T-cell (primary cell): ENCODE measurements around the gene PSD4. TPM values are rescaled to one million over a fixed set of nuclear protein-coding genes. Genes with fewer than 3 reads are reported as not detected.

Source experiments
- ATAC-seq, 4 experiments: fragments of 200-7000 bp in 3 of 4; fragments of 150-1000 bp in 1 of 4; cut with Tn5 transposase; replicated peaks in 1 of 4; 1 replicate in 3 of 4; 2 replicates in 1 of 4; pipeline ENCODE4 v1.10.0; 2021; ENCODE audit warnings: moderate library complexity in 3 of 4, mild to moderate bottlenecking in 2 of 4, moderate number of reproducible peaks in 1 of 4
- CTCF ChIA-PET, 2 donors: fragments of 300-600 bp; sonication (Branson Sonifier 250); formaldehyde crosslinking; loops; one replicate each; lab custom pipeline; 2022; ENCODE audit warnings: antibody characterized with exemption in 2 of 2; lab: Charles Lee
- POLR2A ChIA-PET, 2 donors: fragments of 300-600 bp; sonication (Branson Sonifier 250); formaldehyde crosslinking; loops; one replicate each; lab custom pipeline; 2022; ENCODE audit warnings: antibody characterized with exemption in 2 of 2; lab: Charles Lee
- DNase-seq, 35 experiments: peaks; one replicate each; pipeline versions ENCODE4 v3.0.0 to v3.0.0-alpha.2; 2013 to 2023
- H3K27ac ChIP-seq: one replicate; pipeline ENCODE4 v1.5.1; 2013; ENCODE audit warnings: low read length
- H3K27me3 ChIP-seq, 2 experiments: replicated peaks in 1 of 2; 1 replicate in 1 of 2; 2 replicates in 1 of 2; pipeline versions ENCODE4 v1.6.1 to v1.7.0; 2013; ENCODE audit warnings: low read length in 1 of 2, mixed read lengths in 1 of 2; ENCODE audit not compliant: control insufficient read depth in 2 of 2, insufficient read depth in 2 of 2; ENCODE audit errors: extremely low read depth in 1 of 2
- H3K36me3 ChIP-seq, 2 donors: 1 replicate in 1 of 2; 2 replicates in 1 of 2; pipeline versions ENCODE4 v1.6.1 to v1.7.0; 2013; ENCODE audit warnings: low read length in 1 of 2; ENCODE audit not compliant: control insufficient read depth in 2 of 2, insufficient read depth in 1 of 2; ENCODE audit errors: extremely low read depth in 1 of 2
- H3K4me1 ChIP-seq, 2 experiments: 1 replicate in 1 of 2; 2 replicates in 1 of 2; pipeline versions ENCODE4 v1.6.1 to v1.7.0; 2013; ENCODE audit warnings: low read length in 2 of 2, mixed read lengths in 1 of 2; ENCODE audit not compliant: insufficient read depth in 2 of 2, control insufficient read depth in 1 of 2; ENCODE audit errors: extremely low read depth in 1 of 2
- H3K4me3 ChIP-seq, 2 donors: 1 replicate in 1 of 2; 2 replicates in 1 of 2; pipeline versions ENCODE4 v1.5.1 to v1.7.0; 2013; ENCODE audit warnings: mild to moderate bottlenecking in 2 of 2, low read length in 1 of 2, moderate library complexity in 1 of 2; ENCODE audit not compliant: control insufficient read depth in 1 of 2; ENCODE audit errors: extremely low read depth in 1 of 2
- H3K9me3 ChIP-seq: 2 replicates; pipeline ENCODE4 v1.7.0; 2013
- H3K27ac Mint-ChIP-seq, 2 donors: one replicate each; pipeline ENCODE4 v1.8.0; 2020 to 2021; ENCODE audit warnings: mild to moderate bottlenecking in 2 of 2, mixed read lengths in 2 of 2
- H3K27me3 Mint-ChIP-seq, 2 donors: one replicate each; pipeline ENCODE4 v1.8.0; 2021 to 2022; ENCODE audit warnings: mixed read lengths in 2 of 2
- H3K36me3 Mint-ChIP-seq: one replicate; pipeline ENCODE4 v1.8.0; 2021; ENCODE audit warnings: mixed read lengths
- H3K4me1 Mint-ChIP-seq, 3 donors: one replicate each; pipeline ENCODE4 v1.8.0; 2020 to 2022; ENCODE audit warnings: mixed read lengths in 3 of 3, mild to moderate bottlenecking in 1 of 3
- H3K4me3 Mint-ChIP-seq, 3 donors: one replicate each; pipeline ENCODE4 v1.8.0; 2020 to 2022; ENCODE audit warnings: mild to moderate bottlenecking in 3 of 3, mixed read lengths in 3 of 3, moderate library complexity in 3 of 3
- H3K9me3 Mint-ChIP-seq, 3 donors: one replicate each; pipeline ENCODE4 v1.8.0; 2020 to 2022; ENCODE audit warnings: mixed read lengths in 3 of 3
- WGBS: methylation state at CpG from one replicate; pipeline ENCODE4 v1.1.5; 2013; ENCODE audit warnings: missing lambda C conversion rate; ENCODE audit not compliant: insufficient coverage; 5-methylcytosine and 5-hydroxymethylcytosine counted together
- total RNA-seq, 35 experiments: library from RNA in 6 of 35; stranded (reverse) in 6 of 35; fragments of 120-200 nt in 1 of 35; gene quantifications; one replicate each; pipeline versions ENCODE4 v1.2.1 to v1.2.4 and lab custom pipeline; 2013 to 2026

The PSD4 gene
- total RNA-seq, 5 donors from 2014 or later (not counting 1 experiment from before 2014, with no cell fraction given) = 145 to 217 (median 150) TPM

DNA sequence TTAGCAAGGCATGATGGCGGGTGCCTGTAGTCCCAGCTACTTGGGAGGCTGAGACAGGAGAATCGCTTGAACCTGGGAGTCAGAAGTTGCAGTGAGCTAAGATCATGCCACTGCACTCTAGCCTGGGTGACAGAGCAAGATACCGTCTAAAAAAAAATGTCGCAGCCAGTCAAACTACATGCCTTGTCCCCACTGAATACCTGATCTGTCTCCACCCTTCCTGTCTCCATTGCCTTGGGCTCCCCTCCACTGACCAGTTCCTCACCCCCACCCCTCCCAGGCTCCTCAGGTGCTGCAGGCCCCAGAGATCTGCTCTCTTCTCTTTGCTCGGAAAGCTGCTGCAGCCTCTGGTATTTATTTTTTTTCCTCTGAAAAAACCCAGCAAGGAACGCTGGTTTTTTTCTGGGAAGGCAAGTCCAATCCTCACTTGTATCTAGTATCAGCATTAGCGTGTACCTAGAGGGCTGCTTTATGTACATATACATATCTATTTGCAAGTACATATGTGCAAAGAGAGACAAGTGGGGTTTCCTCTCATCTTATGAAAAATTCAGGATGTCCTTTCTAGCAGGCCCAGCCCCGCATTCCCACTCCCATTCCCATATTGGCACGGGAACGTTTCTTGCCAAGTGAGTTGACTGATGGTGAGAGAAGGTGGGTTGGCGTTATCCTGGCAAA is 4.4 kb downstream of the PSD4 start:
- ChIA-PET CTCF (interaction anchor here in 1 of 2 donors (1.2 kb wide), 1 partner anchor 57 kb away, joined by 3 read pairs; no protein-coding TSS in a partner anchor), POLR2A (no interaction called here)
- Histone ChIP-seq H3K9me3 (no peaks in the 10 kb centered on the region), H3K4me1 (peaks cover 61 to 96% of the 10 kb centered on the region in 2 experiments), H3K4me3 (peak overlapping the region in 1 of 2 donors; percentile 17), H3K27ac (no peak overlapping the region), H3K27me3 (no peaks in the 10 kb centered on the region), H3K36me3 (peaks cover 18 to 51% of the 10 kb centered on the region in 2 donors)
- H3K27me3 Mint-ChIP-seq = peaks cover 0 to 2% of the 10 kb centered on the region in 2 donors
- ATAC-seq (no peak), DNase-seq (no peak)
- H3K36me3 Mint-ChIP-seq = peaks cover 25% of the 10 kb centered on the region
- H3K4me1 Mint-ChIP-seq = peaks cover 88 to 92% (median 88%) of the 10 kb centered on the region in 3 donors
- no peaks in the 10 kb centered on the region for H3K9me3 Mint-ChIP-seq
- WGBS = 72% methylated on average over 6 of the region's 11 CpGs
- H3K27ac Mint-ChIP-seq = peak overlapping the region; percentile 91 to 96
- peak overlapping the region; percentile 41 to 86 (median 44) for H3K4me3 Mint-ChIP-seq

DNA sequence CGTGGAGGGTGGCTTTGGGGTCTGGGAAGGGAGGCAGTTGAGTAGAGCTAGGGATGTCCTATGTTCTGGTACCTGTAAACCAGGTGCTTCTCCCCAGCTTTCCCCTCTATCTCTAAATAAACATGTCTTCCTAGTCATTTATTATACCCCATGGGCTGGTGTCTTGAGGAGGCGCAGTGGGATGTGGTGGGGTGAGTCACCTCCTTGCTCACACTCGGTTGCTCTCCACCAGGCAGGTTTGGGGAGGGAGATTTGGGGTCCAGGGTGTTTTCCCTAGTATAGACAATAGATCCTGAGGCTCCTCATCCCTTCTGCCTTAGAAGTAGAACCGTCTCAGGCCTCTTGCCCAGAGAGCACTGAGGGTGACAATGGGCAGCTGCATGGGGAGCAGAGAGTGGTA is 5.1 kb downstream of the PSD4 start:
- peak in 2 of 4 experiments; percentile 16 to 23 for ATAC-seq
- POLR2A ChIA-PET = no interaction called here

DNA sequence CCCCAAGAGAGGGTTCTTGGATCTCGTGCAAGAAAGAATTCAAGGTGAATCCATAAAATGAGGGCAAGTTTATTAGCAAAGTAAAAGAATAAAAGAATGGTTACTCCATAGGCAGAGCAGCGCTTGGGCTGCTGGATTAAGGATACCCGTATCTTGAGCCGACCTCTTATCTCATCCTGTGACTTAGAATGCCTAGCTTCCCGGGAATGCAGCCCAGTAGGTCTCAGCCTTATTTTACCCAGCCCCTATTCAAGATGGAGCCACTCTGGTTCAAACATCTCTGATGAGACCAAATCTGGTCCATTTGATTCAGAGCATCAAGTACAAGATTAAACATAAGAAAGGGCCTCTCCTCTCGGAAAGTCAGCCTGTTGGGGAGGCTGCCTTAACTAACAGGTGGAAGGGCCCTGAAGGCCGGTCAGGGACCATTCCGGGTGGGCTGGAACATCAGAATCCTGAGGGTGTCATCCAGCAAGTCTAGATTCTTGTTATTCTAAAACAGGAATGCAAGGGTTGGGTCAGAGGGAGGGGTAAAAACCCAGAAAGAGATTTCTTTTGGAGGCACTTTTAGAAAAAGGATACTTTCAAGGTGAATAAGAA is 5.8 kb downstream of the PSD4 start:
- Mint-ChIP-seq H3K9me3 (no peaks in the 10 kb centered on the region), H3K27ac (peak overlapping the region; percentile 91 to 96), H3K4me3 (peak overlapping the region; percentile 41 to 86 (median 44)), H3K36me3 (peaks cover 33% of the 10 kb centered on the region), H3K4me1 (peaks cover 89 to 94% (median 89%) of the 10 kb centered on the region in 3 donors), H3K27me3 (peaks cover 0 to 2% of the 10 kb centered on the region in 2 donors)
- Histone ChIP-seq H3K9me3 (no peaks in the 10 kb centered on the region), H3K4me1 (peaks cover 63 to 97% of the 10 kb centered on the region in 2 experiments), H3K27ac (peak overlapping the region; percentile 39), H3K4me3 (peak overlapping the region in 1 of 2 donors; percentile 41), H3K36me3 (peaks cover 23 to 63% of the 10 kb centered on the region in 2 donors), H3K27me3 (no peaks in the 10 kb centered on the region)
- CTCF ChIA-PET = interaction anchor here (0.6 to 2.2 kb wide), 6 partner anchors 11 to 41 kb away, joined by 3 to 21 read pairs (median 4); no protein-coding TSS in a partner anchor
- ATAC-seq = no peak
- POLR2A ChIA-PET = no interaction called here
- DNase-seq = no peak
- 95% methylated on average over 4 of the region's 8 CpGs for WGBS

More for the DNA sequence above, 5.1 kb downstream of the PSD4 start:
- H3K9me3 Mint-ChIP-seq = no peaks in the 10 kb centered on the region
- peak overlapping the region; percentile 39 for H3K27ac ChIP-seq
- CTCF ChIA-PET = interaction anchor here in 1 of 2 donors (1.2 kb wide), 1 partner anchor 57 kb away, joined by 3 read pairs; no protein-coding TSS in a partner anchor
- H3K4me3 ChIP-seq = no peak overlapping the region
- no peaks in the 10 kb centered on the region for H3K9me3 ChIP-seq
- H3K27me3 ChIP-seq = no peaks in the 10 kb centered on the region
- peak overlapping the region; percentile 91 to 96 for H3K27ac Mint-ChIP-seq
- H3K4me3 Mint-ChIP-seq = peak overlapping the region; percentile 41 to 86 (median 44)
- DNase-seq = peak in 6 of 35 experiments; percentile 19 to 45 (median 41)
- peaks cover 21 to 58% of the 10 kb centered on the region in 2 donors for H3K36me3 ChIP-seq
- peaks cover 31% of the 10 kb centered on the region for H3K36me3 Mint-ChIP-seq
- H3K4me1 Mint-ChIP-seq = peaks cover 88 to 92% (median 88%) of the 10 kb centered on the region in 3 donors
- peaks cover 63 to 96% of the 10 kb centered on the region in 2 experiments for H3K4me1 ChIP-seq
- peaks cover 0 to 2% of the 10 kb centered on the region in 2 donors for H3K27me3 Mint-ChIP-seq
- no CpG with 5 or more reads among the region's 4 CpGs for WGBS

DNA sequence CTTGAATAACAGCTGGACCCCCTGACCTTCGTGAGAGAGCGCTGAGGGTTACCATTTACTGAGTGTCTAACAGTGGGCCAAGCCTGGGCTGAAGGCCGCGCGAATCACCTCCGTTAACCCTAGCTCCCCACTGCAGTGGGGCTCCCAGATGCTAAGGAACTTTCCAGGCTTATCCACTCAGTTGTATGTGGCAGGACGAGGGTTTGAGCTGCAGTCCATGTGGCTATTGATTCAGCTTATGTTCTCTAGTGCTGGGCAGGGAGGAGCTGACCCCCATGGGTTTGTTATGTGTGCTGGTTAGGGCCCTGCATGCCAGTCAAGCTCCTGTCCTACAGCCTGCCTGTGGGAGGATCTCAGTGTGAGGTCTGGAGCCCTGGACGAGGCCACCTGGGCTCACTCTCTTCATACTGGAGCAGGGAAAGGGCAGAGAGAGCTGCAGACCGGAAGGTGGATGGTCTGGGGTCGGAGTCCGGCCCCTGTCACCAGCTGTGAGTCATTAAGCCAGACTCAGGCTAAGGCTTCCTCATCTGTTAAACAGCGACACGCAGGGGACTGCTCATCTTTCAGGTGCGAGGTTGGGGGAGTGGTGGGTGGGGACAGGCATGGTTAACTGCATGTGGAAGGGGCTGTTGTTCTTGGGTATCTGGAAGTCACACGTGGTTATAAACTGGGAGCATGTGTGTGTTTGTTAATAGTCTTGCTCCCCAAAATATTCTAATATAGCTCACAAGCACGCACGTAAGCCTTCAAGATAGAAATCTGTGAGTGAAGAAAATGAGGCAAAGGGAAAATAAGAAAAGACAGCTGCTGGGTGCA is 6.6 kb downstream of the PSD4 start:
- ATAC-seq = peak in 3 of 4 experiments; percentile 21 to 44 (median 31)
- Histone ChIP-seq H3K27me3 (no peaks in the 10 kb centered on the region), H3K4me1 (peaks cover 67 to 99% of the 10 kb centered on the region in 2 experiments), H3K27ac (peak overlapping the region; percentile 39), H3K9me3 (no peaks in the 10 kb centered on the region), H3K4me3 (peak overlapping the region; percentile 6 to 41), H3K36me3 (peaks cover 23 to 71% of the 10 kb centered on the region in 2 donors)
- 39% methylated on average over 10 of the region's 17 CpGs for WGBS
- H3K27ac Mint-ChIP-seq = peak overlapping the region; percentile 91 to 96
- peaks cover 32% of the 10 kb centered on the region for H3K36me3 Mint-ChIP-seq
- H3K4me3 Mint-ChIP-seq = peak overlapping the region; percentile 52 to 86 (median 60)
- H3K9me3 Mint-ChIP-seq = no peaks in the 10 kb centered on the region
- H3K4me1 Mint-ChIP-seq = peaks cover 90 to 95% (median 94%) of the 10 kb centered on the region in 3 donors
- POLR2A ChIA-PET = interaction anchor here in 1 of 2 donors (0.6 to 0.9 kb wide), 2 partner anchors 12 to 695 kb away, joined by 3 read pairs; no protein-coding TSS in a partner anchor
- DNase-seq = peak in 1 of 35 experiments; percentile 44
- CTCF ChIA-PET = interaction anchor here (0.5 to 2.2 kb wide), 11 partner anchors 10 to 920 kb away, joined by 3 to 21 read pairs (median 4); no protein-coding TSS in a partner anchor
- H3K27me3 Mint-ChIP-seq = no peaks in the 10 kb centered on the region

DNA sequence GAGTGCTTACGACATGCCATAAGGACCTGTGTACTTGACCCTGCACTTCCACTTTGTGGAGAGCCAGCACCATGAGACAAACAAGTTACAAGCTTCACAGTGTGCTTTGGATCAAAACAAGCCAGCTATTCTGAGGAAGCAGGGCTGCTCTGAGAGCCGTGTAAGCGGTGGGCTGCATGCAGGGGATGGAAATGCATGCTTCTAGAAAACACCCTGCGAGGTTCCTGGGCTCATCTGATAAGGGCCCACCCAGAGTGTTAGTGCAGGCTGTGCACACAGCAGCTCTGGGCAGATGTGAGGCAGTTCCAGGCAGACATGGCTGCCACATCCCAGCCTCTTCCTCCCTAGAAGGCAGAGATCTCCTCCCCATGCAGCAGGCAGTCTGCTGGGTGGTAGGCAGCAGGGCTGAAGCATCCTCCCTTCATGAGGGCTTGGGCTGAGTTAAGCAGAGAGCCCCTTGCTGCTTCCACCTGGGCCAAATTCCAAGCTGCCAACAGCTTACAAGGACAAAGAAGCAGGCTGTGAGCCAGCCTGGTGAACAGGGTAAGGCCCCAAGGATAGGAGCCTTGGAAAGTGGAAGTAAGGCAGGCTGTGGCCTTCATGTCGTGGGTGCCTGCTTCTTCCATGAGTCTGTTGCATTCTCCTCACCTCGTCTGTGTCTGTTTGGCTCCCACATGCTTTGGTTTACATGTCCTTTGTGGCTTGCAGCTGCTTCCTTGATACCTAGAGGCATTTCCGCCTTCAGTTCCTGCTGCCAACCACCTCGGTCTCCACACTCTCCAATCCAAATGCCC is 7.7 kb downstream of the PSD4 start:
- Mint-ChIP-seq H3K9me3 (no peaks in the 10 kb centered on the region), H3K4me1 (peaks cover 96 to 99% (median 96%) of the 10 kb centered on the region in 3 donors), H3K27ac (peak overlapping the region; percentile 91 to 96), H3K27me3 (no peaks in the 10 kb centered on the region), H3K4me3 (peak overlapping the region; percentile 52 to 86 (median 60)), H3K36me3 (peaks cover 36% of the 10 kb centered on the region)
- no peaks in the 10 kb centered on the region for H3K27me3 ChIP-seq
- 20% methylated on average over 7 of the region's 8 CpGs for WGBS
- peaks cover 23 to 76% of the 10 kb centered on the region in 2 donors for H3K36me3 ChIP-seq
- POLR2A ChIA-PET = interaction anchor here (0.7 kb wide), 3 partner anchors 22 to 179 kb away, joined by 3 to 4 read pairs (median 4); no protein-coding TSS in a partner anchor
- no peaks in the 10 kb centered on the region for H3K9me3 ChIP-seq
- H3K4me1 ChIP-seq = peaks cover 64 to 98% of the 10 kb centered on the region in 2 experiments
- CTCF ChIA-PET = interaction anchor here (0.7 to 2.2 kb wide), 6 partner anchors 9 to 45 kb away, joined by 3 to 21 read pairs (median 6); no protein-coding TSS in a partner anchor
- H3K4me3 ChIP-seq = peak overlapping the region; percentile 4 to 52
- ATAC-seq (peak; percentile 44 to 64 (median 52)), DNase-seq (peak in 2 of 35 experiments; percentile 31 to 46)
- peak overlapping the region; percentile 49 for H3K27ac ChIP-seq
